ENCODE results near the gene WNT9B. TPM values are rescaled to one million over a fixed set of nuclear protein-coding genes. Genes with fewer than 3 reads are reported as not detected.

WNT9B gene
- total and polyA plus RNA-seq, 2 of the 13 experiments (the other 11 are each of a cell fraction or from before 2014, with no cell fraction given) = not detected

GRCh38 chr17:46922804-46923635, 71.6 kb downstream of the WNT9B start, which contains the start of gene GOSR2 (continued):
- TF ChIP-seq, protein P1, sequence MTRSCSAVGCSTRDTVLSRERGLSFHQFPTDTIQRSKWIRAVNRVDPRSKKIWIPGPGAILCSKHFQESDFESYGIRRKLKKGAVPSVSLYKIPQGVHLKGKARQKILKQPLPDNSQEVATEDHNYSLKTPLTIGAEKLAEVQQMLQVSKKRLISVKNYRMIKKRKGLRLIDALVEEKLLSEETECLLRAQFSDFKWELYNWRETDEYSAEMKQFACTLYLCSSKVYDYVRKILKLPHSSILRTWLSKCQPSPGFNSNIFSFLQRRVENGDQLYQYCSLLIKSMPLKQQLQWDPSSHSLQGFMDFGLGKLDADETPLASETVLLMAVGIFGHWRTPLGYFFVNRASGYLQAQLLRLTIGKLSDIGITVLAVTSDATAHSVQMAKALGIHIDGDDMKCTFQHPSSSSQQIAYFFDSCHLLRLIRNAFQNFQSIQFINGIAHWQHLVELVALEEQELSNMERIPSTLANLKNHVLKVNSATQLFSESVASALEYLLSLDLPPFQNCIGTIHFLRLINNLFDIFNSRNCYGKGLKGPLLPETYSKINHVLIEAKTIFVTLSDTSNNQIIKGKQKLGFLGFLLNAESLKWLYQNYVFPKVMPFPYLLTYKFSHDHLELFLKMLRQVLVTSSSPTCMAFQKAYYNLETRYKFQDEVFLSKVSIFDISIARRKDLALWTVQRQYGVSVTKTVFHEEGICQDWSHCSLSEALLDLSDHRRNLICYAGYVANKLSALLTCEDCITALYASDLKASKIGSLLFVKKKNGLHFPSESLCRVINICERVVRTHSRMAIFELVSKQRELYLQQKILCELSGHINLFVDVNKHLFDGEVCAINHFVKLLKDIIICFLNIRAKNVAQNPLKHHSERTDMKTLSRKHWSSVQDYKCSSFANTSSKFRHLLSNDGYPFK (CRISPR knock-in tag; IDR thresholded peaks at IDR 0.05; ENCODE audit: borderline replicate concordance) = peak; percentile 97
- TF ChIP-seq FIP1L1 (IDR thresholded peaks at IDR 0.05; ENCODE audit: borderline replicate concordance, insufficient read depth, low read depth, low read length) = peak; percentile 97
- peak; percentile 71; the same call in 1 of the 2 replicates for TF ChIP-seq ZC3H4 (CRISPR knock-in tag; IDR thresholded peaks at IDR 0.05; ENCODE audit: borderline replicate concordance)
- peak; percentile 98 for TF ChIP-seq ZNF713 (CRISPR knock-in tag; IDR thresholded peaks at IDR 0.05)
- TF ChIP-seq ZNF768 (CRISPR knock-in tag; IDR thresholded peaks at IDR 0.05) = peak; percentile 89
- TF ChIP-seq HNRNPLL (IDR thresholded peaks at IDR 0.05; ENCODE audit: low read depth, low read length, poor library complexity, severe bottlenecking) = peak; percentile 74
- TF ChIP-seq KLF16 (CRISPR knock-in tag; IDR thresholded peaks at IDR 0.05) = peak; percentile 51 to 89; a peak in 2 of 4 replicates
- TF ChIP-seq, protein P2, sequence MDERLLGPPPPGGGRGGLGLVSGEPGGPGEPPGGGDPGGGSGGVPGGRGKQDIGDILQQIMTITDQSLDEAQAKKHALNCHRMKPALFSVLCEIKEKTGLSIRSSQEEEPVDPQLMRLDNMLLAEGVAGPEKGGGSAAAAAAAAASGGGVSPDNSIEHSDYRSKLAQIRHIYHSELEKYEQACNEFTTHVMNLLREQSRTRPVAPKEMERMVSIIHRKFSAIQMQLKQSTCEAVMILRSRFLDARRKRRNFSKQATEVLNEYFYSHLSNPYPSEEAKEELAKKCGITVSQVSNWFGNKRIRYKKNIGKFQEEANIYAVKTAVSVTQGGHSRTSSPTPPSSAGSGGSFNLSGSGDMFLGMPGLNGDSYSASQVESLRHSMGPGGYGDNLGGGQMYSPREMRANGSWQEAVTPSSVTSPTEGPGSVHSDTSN (CRISPR knock-in tag; IDR thresholded peaks at IDR 0.05) = no peak
- TF ChIP-seq, protein P3, sequence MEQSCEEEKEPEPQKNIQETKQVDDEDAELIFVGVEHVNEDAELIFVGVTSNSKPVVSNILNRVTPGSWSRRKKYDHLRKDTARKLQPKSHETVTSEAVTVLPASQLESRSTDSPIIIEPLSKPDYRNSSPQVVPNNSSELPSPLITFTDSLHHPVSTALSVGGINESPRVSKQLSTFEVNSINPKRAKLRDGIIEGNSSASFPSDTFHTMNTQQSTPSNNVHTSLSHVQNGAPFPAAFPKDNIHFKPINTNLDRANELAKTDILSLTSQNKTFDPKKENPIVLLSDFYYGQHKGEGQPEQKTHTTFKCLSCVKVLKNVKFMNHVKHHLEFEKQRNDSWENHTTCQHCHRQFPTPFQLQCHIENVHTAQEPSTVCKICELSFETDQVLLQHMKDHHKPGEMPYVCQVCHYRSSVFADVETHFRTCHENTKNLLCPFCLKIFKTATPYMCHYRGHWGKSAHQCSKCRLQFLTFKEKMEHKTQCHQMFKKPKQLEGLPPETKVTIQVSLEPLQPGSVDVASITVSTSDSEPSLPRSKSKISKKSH (CRISPR knock-in tag; IDR thresholded peaks at IDR 0.05; ENCODE audit: borderline replicate concordance) = peak; percentile 98
- no peak for TF ChIP-seq SMAD9 (CRISPR knock-in tag; IDR thresholded peaks at IDR 0.05)
- TF ChIP-seq EEA1 (CRISPR knock-in tag; IDR thresholded peaks at IDR 0.05; ENCODE audit: borderline replicate concordance) = peak; percentile 91; the same call in 1 of the 2 replicates
- TF ChIP-seq ZNF512 (CRISPR knock-in tag; IDR thresholded peaks at IDR 0.05) = peak; percentile 91; the same call in 1 of the 2 replicates
- TF ChIP-seq GMEB1 (CRISPR knock-in tag; IDR thresholded peaks at IDR 0.05; ENCODE audit: borderline replicate concordance) = peak; percentile 85
- TF ChIP-seq ZNF629 (CRISPR knock-in tag; conservative IDR thresholded peaks at IDR 0.05) = no peak
- no peak; the same call in 1 of the 2 replicates for TF ChIP-seq NFATC3 (CRISPR knock-in tag; IDR thresholded peaks at IDR 0.05)
- peak; percentile 67; the same call in 1 of the 2 replicates for TF ChIP-seq ZNF614 (CRISPR knock-in tag; IDR thresholded peaks at IDR 0.05; ENCODE audit: borderline replicate concordance)
- peak; percentile 98 for TF ChIP-seq ZNF383 (CRISPR knock-in tag; IDR thresholded peaks at IDR 0.05; ENCODE audit: borderline replicate concordance)
- TF ChIP-seq FOXO1 (CRISPR knock-in tag; IDR thresholded peaks at IDR 0.05) = peak; percentile 82
